AG09309 (cell line): ENCODE measurements around the gene SRMS.

Experiments used
- DNase-seq: peaks from one replicate; pipeline ENCODE4 v3.0.0-alpha.2; 2010; ENCODE audit warnings: low read depth
- H3K4me3 ChIP-seq: 2 replicates; pipeline ENCODE4 v1.5.1; 2011; ENCODE audit warnings: mild to moderate bottlenecking, low read depth, low read length, moderate library complexity; ENCODE audit not compliant: control insufficient read depth
- CTCF ChIP-seq: IDR thresholded peaks from 2 replicates; pipeline ENCODE4 v1.5.1; 2011; ENCODE audit warnings: mild to moderate bottlenecking, low read depth, low read length, inconsistent platforms; ENCODE audit not compliant: insufficient read depth, control insufficient read depth; ENCODE audit errors: missing control alignments

Gene SRMS

GRCh38 chr20:63558804-63559484, 11.4 kb upstream of the SRMS start:
- DNase-seq: no peak
- H3K4me3 ChIP-seq: no peak overlapping the region
- no peak for TF ChIP-seq CTCF

GRCh38 chr20:63557481-63557891, 9.9 kb upstream of the SRMS start:
- no peak overlapping the region for H3K4me3 ChIP-seq
- no peak for TF ChIP-seq CTCF
- DNase-seq: no peak

- no peak for DNase-seq
- no peak for TF ChIP-seq CTCF
- no peak overlapping the region for H3K4me3 ChIP-seq
These were observed 9.4 kb upstream of the SRMS start for GRCh38 chr20:63556873-63557478.

- no peak for TF ChIP-seq CTCF
- DNase-seq: no peak
- no peak overlapping the region for H3K4me3 ChIP-seq
These were observed 8.3 kb upstream of the SRMS start for GRCh38 chr20:63555661-63556381.

- DNase-seq: no peak
- no peak for TF ChIP-seq CTCF
- peak overlapping the region; percentile 53; the same call in 1 of the 2 replicates for H3K4me3 ChIP-seq
These were observed 7.1 kb upstream of the SRMS start for GRCh38 chr20:63554361-63555278.

- TF ChIP-seq CTCF: no peak
These were observed 6.4 kb upstream of the SRMS start, which contains the start of gene FNDC11 for GRCh38 chr20:63553933-63554290. Gene FNDC11 (plus strand): TSS chr20:63554159. CDS start chr20:63555664, 1,505 bp downstream.

More at GRCh38 chr20:63553933-63554290, 6.4 kb upstream of the SRMS start, which contains the start of gene FNDC11:
- H3K4me3 ChIP-seq: peak within 1 kb of the TSS; percentile 53
- DNase-seq: no peak
